HFFc6 (cell line): ENCODE measurements around the gene SLC18A3. TPM values are rescaled to one million over a fixed set of nuclear protein-coding genes. Genes with fewer than 3 reads are reported as not detected.

ENCODE experiments used
- DNase-seq: peaks from one replicate; pipeline ENCODE4 v3.0.0-alpha.2; 2018
- H3K27ac Mint-ChIP-seq: 2 replicates; pipeline ENCODE4 v1.8.0; 2020; ENCODE audit warnings: mild to moderate bottlenecking, mixed read lengths
- H3K27me3 Mint-ChIP-seq: 2 replicates; pipeline ENCODE4 v1.8.0; 2021; ENCODE audit warnings: mild to moderate bottlenecking, moderate library complexity, mixed read lengths; ENCODE audit not compliant: insufficient read depth
- H3K36me3 Mint-ChIP-seq: 2 replicates; pipeline ENCODE4 v1.8.0; 2021; ENCODE audit warnings: low read depth, mixed read lengths
- H3K4me1 Mint-ChIP-seq: 2 replicates; pipeline ENCODE4 v1.8.0; 2020; ENCODE audit warnings: low read depth, mixed read lengths
- H3K4me3 Mint-ChIP-seq: 2 replicates; pipeline ENCODE4 v1.8.0; 2020; ENCODE audit warnings: mild to moderate bottlenecking, moderate library complexity, mixed read lengths
- H3K9me3 Mint-ChIP-seq: 2 replicates; pipeline ENCODE4 v1.8.0; 2020; ENCODE audit warnings: mild to moderate bottlenecking, mixed read lengths
- total RNA-seq, 6 experiments: library from RNA; stranded (reverse); fragmentation: NEBNext Ultra II Directional; extraction: Animal tissue kit (Norgen Biotek cat#: 25700); gene quantifications; 2 replicates in 1 of 6; 3 replicates in 5 of 6; pipeline ENCODE4 v1.2.3, GENCODE V29; 2021
- TF ChIP-seq, protein P1 (sequence below): fragments of 200-600 bp; sonication (generic); IDR thresholded peaks from 2 replicates; pipeline ENCODE4 v1.5.0; 2021; ENCODE audit warnings: antibody characterized with exemption, mild to moderate bottlenecking

SLC18A3 gene
- total RNA-seq, 6 experiments from 2014 or later, result not detected

- no peak for DNase-seq
- H3K36me3 Mint-ChIP-seq, result no peaks in the 10 kb centered on the region
- H3K27me3 Mint-ChIP-seq, result peaks cover 48% of the 10 kb centered on the region
- H3K4me1 Mint-ChIP-seq, result peaks cover 15% of the 10 kb centered on the region
- H3K9me3 Mint-ChIP-seq, result no peaks in the 10 kb centered on the region
- no peak overlapping the region for H3K4me3 Mint-ChIP-seq
- H3K27ac Mint-ChIP-seq, result no peak overlapping the region
- TF ChIP-seq, protein P1, sequence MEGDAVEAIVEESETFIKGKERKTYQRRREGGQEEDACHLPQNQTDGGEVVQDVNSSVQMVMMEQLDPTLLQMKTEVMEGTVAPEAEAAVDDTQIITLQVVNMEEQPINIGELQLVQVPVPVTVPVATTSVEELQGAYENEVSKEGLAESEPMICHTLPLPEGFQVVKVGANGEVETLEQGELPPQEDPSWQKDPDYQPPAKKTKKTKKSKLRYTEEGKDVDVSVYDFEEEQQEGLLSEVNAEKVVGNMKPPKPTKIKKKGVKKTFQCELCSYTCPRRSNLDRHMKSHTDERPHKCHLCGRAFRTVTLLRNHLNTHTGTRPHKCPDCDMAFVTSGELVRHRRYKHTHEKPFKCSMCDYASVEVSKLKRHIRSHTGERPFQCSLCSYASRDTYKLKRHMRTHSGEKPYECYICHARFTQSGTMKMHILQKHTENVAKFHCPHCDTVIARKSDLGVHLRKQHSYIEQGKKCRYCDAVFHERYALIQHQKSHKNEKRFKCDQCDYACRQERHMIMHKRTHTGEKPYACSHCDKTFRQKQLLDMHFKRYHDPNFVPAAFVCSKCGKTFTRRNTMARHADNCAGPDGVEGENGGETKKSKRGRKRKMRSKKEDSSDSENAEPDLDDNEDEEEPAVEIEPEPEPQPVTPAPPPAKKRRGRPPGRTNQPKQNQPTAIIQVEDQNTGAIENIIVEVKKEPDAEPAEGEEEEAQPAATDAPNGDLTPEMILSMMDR, result no peak; the same call in 1 of the 2 replicates
These were observed 9.5 kb downstream of the SLC18A3 start for GRCh38 chr10:49619613-49620012.

DNA sequence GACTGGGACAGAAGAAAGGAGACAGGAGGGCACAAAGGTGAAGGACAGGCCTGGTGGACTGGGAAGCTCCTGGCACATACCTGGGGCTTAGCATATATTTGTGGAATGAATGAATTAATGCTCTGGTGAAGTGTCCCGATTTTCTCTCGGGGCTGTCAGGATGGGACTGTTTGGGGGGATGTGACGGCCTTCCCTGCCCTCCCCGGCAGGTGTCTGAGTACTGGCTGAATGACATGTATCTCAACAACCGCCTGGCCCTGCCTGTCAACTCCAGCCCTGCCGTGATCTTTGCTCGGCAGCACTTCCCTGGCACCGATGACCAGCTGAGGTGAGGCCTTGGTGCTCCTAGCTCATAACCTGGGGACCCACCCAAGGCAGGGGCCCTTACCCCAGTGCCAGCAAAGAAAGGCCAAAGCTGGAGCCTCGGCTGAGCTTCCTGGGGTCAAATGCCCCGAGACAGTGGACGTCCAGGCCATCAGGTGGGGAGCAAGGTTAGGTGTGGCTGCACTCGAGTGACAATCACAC lies 10.2 kb downstream of the SLC18A3 start:
- no peak overlapping the region for H3K27ac Mint-ChIP-seq
- no peaks in the 10 kb centered on the region for H3K9me3 Mint-ChIP-seq
- no peak overlapping the region for H3K4me3 Mint-ChIP-seq
- H3K27me3 Mint-ChIP-seq, result peaks cover 44% of the 10 kb centered on the region
- no peak for DNase-seq
- H3K4me1 Mint-ChIP-seq, result peaks cover 15% of the 10 kb centered on the region
- H3K36me3 Mint-ChIP-seq, result no peaks in the 10 kb centered on the region
- TF ChIP-seq, protein P1, result no peak

GRCh38 chr10:49620841-49621378 lies 10.8 kb downstream of the SLC18A3 start:
- Mint-ChIP-seq H3K27me3 (peaks cover 44% of the 10 kb centered on the region), H3K4me1 (peaks cover 15% of the 10 kb centered on the region), H3K9me3 (no peaks in the 10 kb centered on the region), H3K4me3 (no peak overlapping the region), H3K27ac (no peak overlapping the region), H3K36me3 (no peaks in the 10 kb centered on the region)
- DNase-seq, result no peak
- TF ChIP-seq, protein P1, result no peak

DNA sequence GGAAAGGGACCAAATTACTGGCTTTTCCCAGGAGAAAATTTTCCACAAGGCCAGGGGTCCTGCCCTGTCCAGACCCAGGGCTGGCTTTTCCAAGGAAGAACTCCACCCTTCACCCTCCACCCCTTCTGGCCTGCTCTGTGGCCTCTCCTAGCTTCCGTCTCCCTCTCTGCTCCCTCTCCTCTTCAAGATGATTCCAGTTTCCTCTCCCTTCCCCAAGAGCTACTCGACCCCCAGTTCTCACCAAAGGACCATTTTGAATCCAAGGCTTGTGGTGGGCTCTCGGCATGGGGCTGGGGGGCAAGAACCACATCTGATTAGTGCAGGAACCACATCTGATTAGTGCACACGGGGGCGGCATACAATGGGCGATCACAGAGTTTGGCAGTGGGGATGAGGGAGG lies 11.5 kb downstream of the SLC18A3 start:
- no peak for DNase-seq
- H3K9me3 Mint-ChIP-seq, result no peaks in the 10 kb centered on the region
- H3K27ac Mint-ChIP-seq, result no peak overlapping the region
- H3K4me3 Mint-ChIP-seq, result no peak overlapping the region
- TF ChIP-seq, protein P1, result no peak
- no peaks in the 10 kb centered on the region for H3K36me3 Mint-ChIP-seq
- peaks cover 15% of the 10 kb centered on the region for H3K4me1 Mint-ChIP-seq
- H3K27me3 Mint-ChIP-seq, result peaks cover 47% of the 10 kb centered on the region

DNA sequence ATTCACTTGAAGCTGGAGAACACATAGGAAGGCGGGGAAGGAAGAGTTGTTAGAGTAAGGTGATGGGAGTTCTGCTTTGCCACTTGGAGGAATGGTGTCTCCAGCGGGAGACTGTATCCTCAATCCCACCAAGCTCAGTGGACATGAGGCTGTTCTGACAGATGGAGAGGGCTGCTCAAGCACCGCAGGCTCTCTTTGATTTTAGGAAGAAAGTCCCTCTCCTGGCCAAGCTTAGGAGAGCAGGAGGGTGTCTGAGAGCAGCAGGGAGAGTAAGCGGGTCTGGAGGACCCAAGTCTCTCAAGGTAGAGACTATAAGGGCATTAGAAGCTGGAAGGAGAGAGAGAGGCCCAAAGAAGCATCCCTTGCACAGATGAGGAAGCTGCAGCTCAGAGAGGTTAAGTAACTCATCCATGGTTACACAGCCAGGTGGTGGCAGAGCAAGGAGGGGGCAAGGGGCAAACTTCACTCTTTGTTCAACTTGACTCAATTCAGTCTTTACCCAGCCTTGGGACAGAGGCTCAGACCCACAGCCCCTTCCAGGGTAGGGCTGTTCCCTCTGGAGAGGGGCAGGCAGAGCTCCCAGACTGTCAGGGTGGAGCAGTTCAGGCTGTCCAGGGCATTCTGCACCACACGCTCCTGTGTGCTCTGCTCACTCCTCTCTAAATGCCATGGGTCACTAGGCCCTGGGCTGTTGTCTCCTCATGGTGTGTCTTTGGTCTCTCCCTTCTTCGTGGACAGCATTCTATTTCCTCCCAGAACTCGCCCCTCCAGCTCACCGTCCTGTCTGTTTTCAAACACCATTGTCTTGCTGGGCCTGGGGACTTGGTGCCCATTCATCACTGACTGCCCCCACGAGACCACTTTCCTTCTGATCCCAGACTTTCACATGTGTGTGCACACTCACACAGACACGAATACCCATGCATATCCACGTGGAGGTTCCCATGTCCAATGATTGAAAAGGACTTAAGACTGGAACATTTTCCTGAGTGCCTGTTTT lies 12.6 kb downstream of the SLC18A3 start:
- Mint-ChIP-seq H3K9me3 (no peaks in the 10 kb centered on the region), H3K27me3 (peaks cover 42% of the 10 kb centered on the region), H3K4me3 (no peak overlapping the region), H3K27ac (no peak overlapping the region), H3K36me3 (no peaks in the 10 kb centered on the region), H3K4me1 (peaks cover 8% of the 10 kb centered on the region)
- no peak for DNase-seq
- TF ChIP-seq, protein P1, result no peak
